Right lobe of liver (tissue), 4 donors: ENCODE measurements around the gene NEDD9.

Source experiments
- POLR2A ChIP-seq: fragments of 450-650 bp; IDR thresholded peaks from one replicate; pipeline ENCODE4 v1.6.1; 2017; ENCODE audit warnings: antibody characterized with exemption, mild to moderate bottlenecking
- TF ChIP-seq, protein P1 (sequence below), 4 donors: fragments of 200-600 bp in 3 of 4; fragments of 450-650 bp in 1 of 4; IDR thresholded peaks; one replicate each; pipeline versions ENCODE4 v1.5.1 to v1.8.0; 2016 to 2022; ENCODE audit warnings: antibody characterized with exemption in 4 of 4, mild to moderate bottlenecking in 2 of 4
- donor health status: DM: no; HTN: no; CAD: no.
- donor health status: DM: no; HTN: no; CAD: no.
- donor health status: DM: no; HTN: yes; CAD: no.

DNA sequence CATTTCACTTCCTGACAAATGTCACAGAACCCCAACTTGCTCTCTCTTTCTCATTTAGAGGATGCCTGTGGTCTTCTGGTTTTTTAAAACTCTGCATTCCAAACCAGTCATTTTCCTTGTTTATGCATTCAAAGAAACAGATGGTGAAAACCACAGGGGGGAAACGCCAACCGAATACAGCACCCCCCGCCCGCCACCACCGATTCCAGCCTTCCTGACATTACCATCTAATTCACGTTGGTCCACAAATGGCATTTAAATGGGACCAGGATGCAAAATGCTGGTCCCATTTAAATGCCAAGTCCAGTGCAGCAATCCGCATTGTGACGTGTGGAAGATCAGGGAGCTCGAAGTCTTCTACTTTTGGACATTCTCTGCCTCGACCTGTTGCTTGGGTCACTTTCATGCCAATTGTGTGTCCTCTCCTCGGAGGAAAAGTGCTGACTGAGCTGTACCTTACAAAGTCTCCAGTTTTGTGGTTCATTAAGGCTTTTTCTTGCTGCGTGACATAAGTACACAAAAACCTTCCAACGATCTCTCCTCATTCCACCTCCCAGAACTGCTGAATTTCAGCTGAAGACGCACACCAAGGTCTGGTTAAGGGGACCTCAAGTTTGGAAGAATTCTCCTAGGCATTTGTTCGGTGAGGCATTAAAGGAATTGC lies 35.8 kb downstream of the NEDD9 start:
- no peak for TF ChIP-seq POLR2A
- TF ChIP-seq, protein P1, sequence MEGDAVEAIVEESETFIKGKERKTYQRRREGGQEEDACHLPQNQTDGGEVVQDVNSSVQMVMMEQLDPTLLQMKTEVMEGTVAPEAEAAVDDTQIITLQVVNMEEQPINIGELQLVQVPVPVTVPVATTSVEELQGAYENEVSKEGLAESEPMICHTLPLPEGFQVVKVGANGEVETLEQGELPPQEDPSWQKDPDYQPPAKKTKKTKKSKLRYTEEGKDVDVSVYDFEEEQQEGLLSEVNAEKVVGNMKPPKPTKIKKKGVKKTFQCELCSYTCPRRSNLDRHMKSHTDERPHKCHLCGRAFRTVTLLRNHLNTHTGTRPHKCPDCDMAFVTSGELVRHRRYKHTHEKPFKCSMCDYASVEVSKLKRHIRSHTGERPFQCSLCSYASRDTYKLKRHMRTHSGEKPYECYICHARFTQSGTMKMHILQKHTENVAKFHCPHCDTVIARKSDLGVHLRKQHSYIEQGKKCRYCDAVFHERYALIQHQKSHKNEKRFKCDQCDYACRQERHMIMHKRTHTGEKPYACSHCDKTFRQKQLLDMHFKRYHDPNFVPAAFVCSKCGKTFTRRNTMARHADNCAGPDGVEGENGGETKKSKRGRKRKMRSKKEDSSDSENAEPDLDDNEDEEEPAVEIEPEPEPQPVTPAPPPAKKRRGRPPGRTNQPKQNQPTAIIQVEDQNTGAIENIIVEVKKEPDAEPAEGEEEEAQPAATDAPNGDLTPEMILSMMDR (IDR thresholded peaks at IDR 0.05): no peak
